Parathyroid adenoma (tissue), 2 donors: ENCODE data around the gene SLC16A11.

Experiments used
- H2AFZ ChIP-seq: fragments of 300-600 bp; sonication (generic); one replicate; pipeline ENCODE4 v1.7.0; 2017; ENCODE audit warnings: antibody characterized with exemption, mild to moderate bottlenecking
- H3K27ac ChIP-seq: fragments of 300-600 bp; sonication (generic); one replicate; pipeline ENCODE4 v1.7.0; 2017
- H3K27me3 ChIP-seq: fragments of 300-600 bp; sonication (generic); one replicate; pipeline ENCODE4 v1.7.0; 2017; ENCODE audit warnings: low read length; ENCODE audit not compliant: control insufficient read depth, insufficient read depth
- H3K36me3 ChIP-seq: fragments of 300-600 bp; sonication (generic); one replicate; pipeline ENCODE4 v1.7.0; 2017; ENCODE audit warnings: low read length; ENCODE audit not compliant: control insufficient read depth, insufficient read depth
- H3K4me1 ChIP-seq: fragments of 300-600 bp; sonication (generic); one replicate; pipeline ENCODE4 v1.7.0; 2017; ENCODE audit warnings: control low read depth
- H3K4me2 ChIP-seq: fragments of 300-600 bp; sonication (generic); one replicate; pipeline ENCODE4 v1.7.0; 2017; ENCODE audit warnings: low read length
- H3K4me3 ChIP-seq: fragments of 300-600 bp; sonication (generic); one replicate; pipeline ENCODE4 v1.7.0; 2017; ENCODE audit warnings: low read depth, low read length
- H3K79me2 ChIP-seq: fragments of 300-600 bp; sonication (generic); one replicate; pipeline ENCODE4 v1.7.0; 2017; ENCODE audit warnings: control low read depth
- H3K9ac ChIP-seq: fragments of 300-600 bp; sonication (generic); one replicate; pipeline ENCODE4 v1.7.0; 2017; ENCODE audit warnings: mild to moderate bottlenecking
- H3K9me3 ChIP-seq: fragments of 300-600 bp; sonication (generic); one replicate; pipeline ENCODE4 v1.7.0; 2017; ENCODE audit warnings: low read length; ENCODE audit not compliant: control insufficient read depth
- CTCF ChIP-seq: fragments of 300-600 bp; sonication (generic); IDR thresholded peaks from one replicate; pipeline ENCODE4 v1.7.0; 2017; ENCODE audit warnings: antibody characterized with exemption, mild to moderate bottlenecking
- donor health status: primary hyperparathyroidism.

Gene SLC16A11

GRCh38 chr17:7077911-7078546, 34.1 kb upstream of the SLC16A11 start:
- H3K36me3 ChIP-seq, result no peaks in the 10 kb centered on the region
- no peak for TF ChIP-seq CTCF

GRCh38 chr17:7074931-7075330, 31.0 kb upstream of the SLC16A11 start:
- Histone ChIP-seq H3K4me2 (no peak overlapping the region), H3K36me3 (no peaks in the 10 kb centered on the region), H3K27ac (no peak overlapping the region), H3K4me1 (no peaks in the 10 kb centered on the region), H3K9me3 (no peaks in the 10 kb centered on the region), H3K4me3 (no peak overlapping the region), H2AFZ (no peak overlapping the region), H3K9ac (no peak overlapping the region), H3K79me2 (no peaks in the 10 kb centered on the region), H3K27me3 (no peaks in the 10 kb centered on the region)
- no peak for TF ChIP-seq CTCF

More at GRCh38 chr17:7077911-7078546, 34.1 kb upstream of the SLC16A11 start:
- Histone ChIP-seq H3K27me3 (no peaks in the 10 kb centered on the region), H3K79me2 (no peaks in the 10 kb centered on the region), H3K4me3 (no peak overlapping the region), H3K9me3 (no peaks in the 10 kb centered on the region), H3K4me2 (no peak overlapping the region), H3K27ac (no peak overlapping the region), H2AFZ (no peak overlapping the region), H3K4me1 (no peaks in the 10 kb centered on the region), H3K9ac (no peak overlapping the region)

GRCh38 chr17:7072406-7072805, 28.5 kb upstream of the SLC16A11 start:
- Histone ChIP-seq H3K4me1 (no peaks in the 10 kb centered on the region), H3K27me3 (no peaks in the 10 kb centered on the region), H3K36me3 (no peaks in the 10 kb centered on the region), H3K9me3 (no peaks in the 10 kb centered on the region), H3K79me2 (no peaks in the 10 kb centered on the region), H3K9ac (no peak overlapping the region), H3K4me3 (no peak overlapping the region), H2AFZ (no peak overlapping the region), H3K27ac (no peak overlapping the region), H3K4me2 (no peak overlapping the region)
- TF ChIP-seq CTCF, result no peak

- no peak overlapping the region for H3K9ac ChIP-seq
- no peak overlapping the region for H3K4me2 ChIP-seq
- no peak overlapping the region for H3K4me3 ChIP-seq
- H2AFZ ChIP-seq, result no peak overlapping the region
- no peaks in the 10 kb centered on the region for H3K9me3 ChIP-seq
- H3K27ac ChIP-seq, result no peak overlapping the region
- H3K36me3 ChIP-seq, result no peaks in the 10 kb centered on the region
- no peaks in the 10 kb centered on the region for H3K27me3 ChIP-seq
- no peaks in the 10 kb centered on the region for H3K4me1 ChIP-seq
- TF ChIP-seq CTCF, result no peak
- no peaks in the 10 kb centered on the region for H3K79me2 ChIP-seq
Observed at GRCh38 chr17:7070712-7071111, 26.8 kb upstream of the SLC16A11 start.

- Histone ChIP-seq H3K27ac (no peak overlapping the region), H3K4me2 (no peak overlapping the region), H3K9me3 (no peaks in the 10 kb centered on the region), H3K9ac (no peak overlapping the region), H3K36me3 (no peaks in the 10 kb centered on the region), H3K4me3 (no peak overlapping the region), H3K27me3 (no peaks in the 10 kb centered on the region), H2AFZ (no peak overlapping the region), H3K4me1 (no peaks in the 10 kb centered on the region), H3K79me2 (no peaks in the 10 kb centered on the region)
- TF ChIP-seq CTCF, result no peak
Observed at GRCh38 chr17:7068268-7068667, 24.4 kb upstream of the SLC16A11 start.
